Tibial nerve (tissue), 4 donors: ENCODE data around the gene COL4A1. TPM values are rescaled to one million over a fixed set of nuclear protein-coding genes. Genes with fewer than 3 reads are reported as not detected.

Experiments
- DNase-seq, 2 donors: peaks; one replicate each; pipeline ENCODE4 v3.0.0-alpha.2; 2019; ENCODE audit warnings: low spot score in 2 of 2
- H3K27ac ChIP-seq, 4 donors: fragments of 200-600 bp; sonication (generic) in 3 of 4; one replicate each; pipeline ENCODE4 v1.5.1; 2017 to 2019; ENCODE audit warnings: mild to moderate bottlenecking in 1 of 4
- H3K27me3 ChIP-seq, 2 donors: fragments of 200-600 bp; sonication (generic) in 1 of 2; one replicate each; pipeline versions ENCODE4 v1.5.1 to v1.6.0; 2017 to 2019
- H3K36me3 ChIP-seq, 3 donors: fragments of 200-600 bp; sonication (generic); one replicate each; pipeline ENCODE4 v1.5.1; 2018 to 2019
- H3K4me1 ChIP-seq, 4 donors: fragments of 200-600 bp; sonication (generic) in 3 of 4; one replicate each; pipeline ENCODE4 v1.5.1; 2017 to 2019
- H3K4me3 ChIP-seq, 4 donors: fragments of 200-600 bp; sonication (generic) in 3 of 4; one replicate each; pipeline ENCODE4 v1.5.1; 2017 to 2019; ENCODE audit warnings: mild to moderate bottlenecking in 1 of 4, moderate library complexity in 1 of 4
- H3K9me3 ChIP-seq, 4 donors: fragments of 200-600 bp; sonication (generic) in 3 of 4; one replicate each; pipeline ENCODE4 v1.5.1; 2017 to 2019
- CTCF ChIP-seq, 5 experiments: fragments of 200-600 bp in 3 of 5; fragments of 450-650 bp in 2 of 5; sonication (generic) in 3 of 5; IDR thresholded peaks; one replicate each; pipeline ENCODE4 v1.5.1; 2016 to 2019; ENCODE audit warnings: antibody characterized with exemption in 5 of 5, mild to moderate bottlenecking in 3 of 5, moderate library complexity in 2 of 5
- EP300 ChIP-seq, 2 donors: sonication (generic); formaldehyde crosslinking; IDR thresholded peaks; one replicate each; pipeline ENCODE4 v1.6.1; 2017; ENCODE audit warnings: antibody characterized with exemption in 2 of 2, mild to moderate bottlenecking in 1 of 2
- POLR2A ChIP-seq, 2 donors: fragments of 450-650 bp; IDR thresholded peaks; one replicate each; pipeline ENCODE4 v1.6.1; 2017; ENCODE audit warnings: antibody characterized with exemption in 2 of 2, mild to moderate bottlenecking in 2 of 2, moderate library complexity in 2 of 2
- WGBS, 2 donors: methylation state at CpG; one replicate each; pipeline ENCODE4 v1.1.5; 2018; 5-methylcytosine and 5-hydroxymethylcytosine counted together
- total RNA-seq, 4 donors: library from RNA; depleted of rRNA; stranded (reverse); fragments of >200 nt; gene quantifications; one replicate each; pipeline ENCODE4 v1.1.0, GENCODE V29; 2016

COL4A1 gene
- total RNA-seq, 4 donors from 2014 or later, result 385 to 583 (median 526) TPM

DNA sequence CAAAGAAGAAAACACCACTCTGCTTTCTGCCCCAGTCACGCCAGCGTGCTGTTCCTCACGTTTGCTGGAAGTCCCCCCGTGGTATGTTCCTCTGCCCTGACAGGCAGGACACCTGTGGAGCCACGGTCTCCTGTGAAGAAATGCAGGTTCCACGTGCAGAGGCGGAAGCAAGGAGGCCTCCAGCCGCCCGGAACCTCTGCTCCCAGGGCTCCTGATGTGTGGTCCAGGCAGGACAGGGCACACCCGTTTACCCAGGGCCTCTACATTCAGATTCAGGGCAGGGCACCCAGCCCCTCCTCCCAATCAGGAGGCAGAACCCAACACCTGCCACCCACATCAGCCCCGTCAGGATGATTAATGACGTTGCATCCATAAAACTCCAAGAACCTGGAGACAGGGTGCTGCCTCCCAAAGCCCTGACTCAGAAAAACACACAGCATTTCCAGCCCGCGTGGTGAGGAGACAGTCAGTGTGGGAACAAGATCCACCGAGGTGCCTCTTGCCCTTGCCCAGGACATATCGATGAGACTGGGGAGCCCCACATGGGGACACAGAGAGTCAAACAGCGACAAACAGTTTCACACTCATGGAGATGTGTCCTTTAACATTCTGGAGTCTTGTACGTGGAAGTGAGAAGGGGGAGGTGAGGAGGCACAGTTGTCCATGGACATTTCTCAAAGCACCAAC is 76.2 kb downstream of the COL4A1 start:
- Histone ChIP-seq H3K4me1 (peaks cover 0 to 61% (median 20%) of the 10 kb centered on the region in 4 donors), H3K4me3 (no peak overlapping the region), H3K36me3 (no peaks in the 10 kb centered on the region), H3K9me3 (no peaks in the 10 kb centered on the region), H3K27ac (peak overlapping the region in 1 of 4 donors; percentile 7), H3K27me3 (no peaks in the 10 kb centered on the region)
- TF ChIP-seq EP300 (IDR thresholded peaks at IDR 0.05), result no peak
- no peak for TF ChIP-seq POLR2A (IDR thresholded peaks at IDR 0.05)
- no peak for TF ChIP-seq CTCF (IDR thresholded peaks at IDR 0.05)
- WGBS, 2 donors, result 81 to 84% methylated on average over 18 of the region's 18 CpGs
- DNase-seq, result no peak

DNA sequence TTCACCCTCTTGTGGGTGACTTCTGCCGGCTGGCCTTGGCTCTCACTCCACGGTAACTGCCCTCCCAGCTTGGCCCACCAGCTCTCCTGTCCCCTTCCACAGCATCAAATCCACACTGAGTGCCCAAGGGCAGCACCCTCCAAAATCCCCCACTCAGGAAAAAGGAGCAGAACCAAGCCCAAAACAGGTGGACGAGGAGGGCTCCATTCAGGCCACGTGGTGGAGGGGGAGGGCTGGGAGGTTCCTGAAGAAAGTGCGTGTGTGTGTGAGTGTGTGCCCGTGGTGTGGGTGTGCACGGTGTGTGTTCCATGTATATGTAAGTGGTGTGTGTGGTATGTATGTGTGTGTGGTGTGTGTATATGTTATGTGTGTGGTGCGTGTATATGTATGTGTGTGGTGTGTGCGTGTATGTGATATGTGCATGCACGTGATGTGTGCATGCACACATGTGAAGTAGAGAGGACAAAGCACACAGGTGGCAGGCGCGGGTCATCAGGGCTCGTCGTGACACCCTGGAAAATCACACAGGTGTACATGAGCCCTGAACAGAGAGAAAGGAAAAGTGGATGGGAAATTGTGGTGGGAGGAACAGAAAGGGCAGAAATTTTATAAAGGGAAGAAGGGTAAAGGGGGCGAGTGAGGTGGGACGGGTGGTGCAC is 76.9 kb downstream of the COL4A1 start:
- H3K4me3 ChIP-seq, result no peak overlapping the region
- H3K4me1 ChIP-seq, result peaks cover 0 to 66% (median 21%) of the 10 kb centered on the region in 4 donors
- no peaks in the 10 kb centered on the region for H3K27me3 ChIP-seq
- peak overlapping the region in 2 of 4 donors; percentile 27 to 47 for H3K27ac ChIP-seq
- WGBS, 2 donors, result 87 to 93% methylated on average over 16 of the region's 16 CpGs
- TF ChIP-seq EP300 (IDR thresholded peaks at IDR 0.05) (no peak), CTCF (IDR thresholded peaks at IDR 0.05) (no peak), POLR2A (IDR thresholded peaks at IDR 0.05) (no peak)
- no peaks in the 10 kb centered on the region for H3K36me3 ChIP-seq
- H3K9me3 ChIP-seq, result no peaks in the 10 kb centered on the region
- DNase-seq, result no peak

GRCh38 chr13:110228936-110229904 is 77.7 kb downstream of the COL4A1 start:
- no peaks in the 10 kb centered on the region for H3K27me3 ChIP-seq
- DNase-seq, result no peak

DNA sequence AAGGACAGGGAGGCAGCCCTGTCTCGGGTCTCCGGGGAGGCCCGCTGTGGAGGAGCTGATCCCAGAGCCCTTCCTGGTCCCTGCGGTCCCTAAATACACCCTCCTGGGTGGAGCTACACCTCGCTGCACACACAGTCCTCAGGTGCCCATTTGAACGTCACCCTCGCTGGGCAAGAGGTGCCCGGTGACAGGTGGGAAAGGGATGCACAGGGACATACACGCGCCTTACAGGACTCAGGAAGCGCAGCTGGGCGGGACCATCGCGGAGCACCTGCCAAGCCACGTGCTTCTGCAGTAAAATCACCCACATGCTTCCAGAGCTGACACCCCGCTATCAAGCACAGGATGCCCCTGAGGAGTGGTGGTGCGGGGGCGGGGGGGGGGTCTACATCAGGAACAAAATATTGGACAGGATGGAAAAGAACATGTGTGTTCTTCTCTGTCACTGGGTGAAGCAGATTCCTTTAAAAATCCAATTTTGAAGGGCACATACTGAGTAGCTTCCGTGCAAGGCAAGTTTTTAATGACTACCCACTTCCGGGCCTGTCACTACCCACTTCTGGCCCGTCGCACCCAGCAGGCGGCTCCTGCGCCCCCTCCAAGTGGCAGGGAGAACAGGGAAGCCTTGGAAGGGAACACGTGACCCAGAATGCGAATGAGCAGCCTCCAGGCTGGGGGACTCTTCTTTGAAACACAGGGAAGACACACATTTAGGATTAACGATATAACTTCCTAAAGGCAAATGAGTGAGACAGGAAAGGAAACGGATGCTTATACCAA is 78.9 kb downstream of the COL4A1 start:
- Histone ChIP-seq H3K9me3 (no peaks in the 10 kb centered on the region), H3K4me1 (peaks cover 0 to 59% (median 23%) of the 10 kb centered on the region in 4 donors), H3K27me3 (no peaks in the 10 kb centered on the region), H3K27ac (peak overlapping the region in 2 of 4 donors; percentile 46 to 72), H3K36me3 (no peaks in the 10 kb centered on the region), H3K4me3 (no peak overlapping the region)
- no peak for DNase-seq
- TF ChIP-seq POLR2A (IDR thresholded peaks at IDR 0.05), result no peak
- TF ChIP-seq CTCF (IDR thresholded peaks at IDR 0.05), result no peak
- TF ChIP-seq EP300 (IDR thresholded peaks at IDR 0.05), result no peak
- WGBS, 2 donors, result 90 to 92% methylated on average over 28 of the region's 28 CpGs

More at GRCh38 chr13:110228936-110229904, 77.7 kb downstream of the COL4A1 start:
- no peaks in the 10 kb centered on the region for H3K9me3 ChIP-seq
- no peaks in the 10 kb centered on the region for H3K36me3 ChIP-seq
- no peak overlapping the region for H3K4me3 ChIP-seq
- 60 to 81% methylated on average over 15 of the region's 15 CpGs for WGBS, 2 donors
- peak overlapping the region in 2 of 4 donors; percentile 27 to 72 for H3K27ac ChIP-seq
- no peak for TF ChIP-seq POLR2A (IDR thresholded peaks at IDR 0.05)
- no peak for TF ChIP-seq CTCF (IDR thresholded peaks at IDR 0.05)
- TF ChIP-seq EP300 (IDR thresholded peaks at IDR 0.05), result no peak
- peaks cover 0 to 61% (median 21%) of the 10 kb centered on the region in 4 donors for H3K4me1 ChIP-seq
